ENCODE measurements around the gene KDM7A. TPM values are rescaled to one million over a fixed set of nuclear protein-coding genes. Genes with fewer than 3 reads are reported as not detected.
A peak's percentile ranks its signal among the peaks of the same experiment; 100 is the strongest.

KDM7A gene
- total RNA-seq, 2 donors from 2014 or later, result 9.6 to 26.5 TPM

GRCh38 chr7:140200061-140200989, 23.5 kb upstream of the KDM7A start:
- DNase-seq (ENCODE audit: low spot score), result peak; percentile 53
- Histone ChIP-seq H3K4me1 (replicated peaks) (no peaks in the 10 kb centered on the region), H3K36me3 (no peaks in the 10 kb centered on the region), H3K9me3 (no peaks in the 10 kb centered on the region), H3K27ac (no peak overlapping the region), H3K4me3 (no peak overlapping the region), H3K27me3 (replicated peaks; ENCODE audit: insufficient read depth) (no peaks in the 10 kb centered on the region)
- intact Hi-C loops (cut with DNase I), result no loop called here
- TF ChIP-seq CTCF (IDR thresholded peaks at IDR 0.05) (no peak), POLR2AphosphoS5 (IDR thresholded peaks at IDR 0.05) (peak; percentile 68)
- WGBS, result 67% methylated on average over 15 of the region's 15 CpGs

DNA sequence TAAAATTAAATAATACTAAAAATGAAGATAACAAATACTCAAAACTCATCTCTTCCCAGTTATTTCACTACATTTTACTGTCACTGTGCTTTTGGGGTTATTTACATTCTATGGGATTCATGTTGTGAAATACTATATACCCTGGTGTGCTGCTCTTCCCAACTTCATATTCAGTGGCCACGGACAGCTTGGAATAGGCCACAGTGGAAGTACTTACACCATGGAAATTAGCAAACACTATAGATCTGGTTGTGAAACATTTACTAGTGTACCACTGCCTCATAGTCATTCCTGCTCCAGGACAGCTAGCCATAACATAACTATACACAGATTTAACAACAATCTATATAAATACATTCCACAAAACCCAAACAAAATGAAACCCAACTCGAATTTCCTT, 21.2 kb upstream of the KDM7A start:
- no peak overlapping the region for H3K27ac ChIP-seq
- H3K9me3 ChIP-seq, result no peaks in the 10 kb centered on the region
- no peak overlapping the region for H3K4me3 ChIP-seq
- H3K27me3 ChIP-seq (replicated peaks; ENCODE audit: insufficient read depth), result no peaks in the 10 kb centered on the region
- WGBS, result 79% methylated on average over 2 of the region's 2 CpGs
- no peaks in the 10 kb centered on the region for H3K36me3 ChIP-seq
- TF ChIP-seq CTCF (IDR thresholded peaks at IDR 0.05) (no peak), POLR2A (IDR thresholded peaks at IDR 0.05) (no peak), POLR2AphosphoS5 (IDR thresholded peaks at IDR 0.05) (no peak)
- H3K4me1 ChIP-seq (replicated peaks), result no peaks in the 10 kb centered on the region
- DNase-seq (ENCODE audit: low spot score), result no peak
- intact Hi-C loops (cut with DNase I), result no loop called here

GRCh38 chr7:140197218-140197890, 20.6 kb upstream of the KDM7A start:
- intact Hi-C loops (cut with DNase I), result no loop called here
- H3K4me3 ChIP-seq, result no peak overlapping the region

DNA sequence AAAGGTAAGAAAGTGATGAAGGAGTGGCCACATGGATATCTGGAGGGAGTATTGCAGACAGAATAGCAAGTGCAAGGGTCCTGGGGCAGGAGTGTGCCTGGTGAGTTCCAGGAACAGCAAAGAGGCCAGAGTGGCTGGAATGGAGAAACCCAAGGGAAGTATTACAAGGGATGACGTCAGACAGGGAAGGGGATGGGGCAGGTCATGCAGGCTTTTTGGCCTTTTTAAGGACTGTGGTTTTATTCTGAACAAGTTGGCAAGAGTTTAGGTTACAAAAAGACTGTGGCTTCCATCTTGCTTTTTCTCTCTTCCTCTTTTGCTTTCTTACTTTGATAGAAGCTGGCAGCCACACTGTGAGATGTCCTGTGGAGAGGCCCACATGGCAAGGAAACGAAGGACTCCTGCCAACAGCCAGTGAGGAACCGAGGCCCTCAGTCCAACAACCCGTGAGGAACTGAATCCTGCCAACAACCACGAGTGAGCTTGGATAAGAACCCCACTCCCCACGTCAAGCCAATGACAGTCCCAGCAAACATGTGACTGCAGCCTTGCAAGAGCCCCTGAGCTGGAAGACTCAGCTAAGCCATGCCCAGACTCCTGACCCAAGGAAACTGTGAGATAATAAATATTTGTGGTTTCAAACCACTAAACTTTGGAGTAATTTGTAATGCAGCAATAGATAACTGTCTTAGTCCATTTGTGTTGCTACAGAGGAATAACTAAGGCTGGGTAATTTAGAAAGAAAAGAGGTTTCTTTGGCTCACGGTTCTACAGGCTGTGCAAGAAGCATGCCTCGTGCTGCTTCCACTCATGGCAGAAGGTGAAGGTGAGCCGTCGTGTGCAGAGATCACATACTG, 19.8 kb upstream of the KDM7A start:
- Histone ChIP-seq H3K4me3 (no peak overlapping the region), H3K27me3 (replicated peaks; ENCODE audit: insufficient read depth) (no peaks in the 10 kb centered on the region), H3K9me3 (no peaks in the 10 kb centered on the region), H3K36me3 (no peaks in the 10 kb centered on the region), H3K27ac (no peak overlapping the region), H3K4me1 (replicated peaks) (no peaks in the 10 kb centered on the region)
- DNase-seq (ENCODE audit: low spot score), result no peak
- 65% methylated on average over 10 of the region's 10 CpGs for WGBS
- TF ChIP-seq POLR2A (IDR thresholded peaks at IDR 0.05) (no peak), POLR2AphosphoS5 (IDR thresholded peaks at IDR 0.05) (no peak), CTCF (IDR thresholded peaks at IDR 0.05) (no peak)
- intact Hi-C loops (cut with DNase I), result no loop called here

More at GRCh38 chr7:140197218-140197890, 20.6 kb upstream of the KDM7A start:
- Histone ChIP-seq H3K36me3 (no peaks in the 10 kb centered on the region), H3K27ac (no peak overlapping the region), H3K4me1 (replicated peaks) (no peaks in the 10 kb centered on the region), H3K27me3 (replicated peaks; ENCODE audit: insufficient read depth) (no peaks in the 10 kb centered on the region), H3K9me3 (no peaks in the 10 kb centered on the region)
- no peak for DNase-seq (ENCODE audit: low spot score)
- 77% methylated on average over 9 of the region's 9 CpGs for WGBS
- TF ChIP-seq CTCF (IDR thresholded peaks at IDR 0.05), result no peak
- no peak for TF ChIP-seq POLR2A (IDR thresholded peaks at IDR 0.05)
- no peak for TF ChIP-seq POLR2AphosphoS5 (IDR thresholded peaks at IDR 0.05)

Data from prostate gland (tissue), 2 donors.